Stimulated activated CD8-positive, alpha-beta memory T cell treated with anti-CD3 and anti-CD28 coated beads, Interleukin-12 subunit alpha, Interleukin-12 subunit beta, amount 100 ng/mL, for 1 hour (primary cell): ENCODE measurements around the gene VSTM2A.
"Not testable (repeated sequence)": the region's sequence is repeated elsewhere in the genome, so short reads cannot be mapped to it uniquely, and the experiment has no call there.

Experiments
- DNase-seq: peaks from one replicate; pipeline ENCODE4 v3.0.0-alpha.2; 2020; ENCODE audit warnings: low read depth

The VSTM2A gene

GRCh38 chr7:54541669-54542625 lies at the start of gene VSTM2A:
VSTM2A (plus strand) TSS chr7:54542375; CDS start chr7:54542731, 356 bp downstream.
- DNase-seq: no peak

- not testable (repeated sequence) for DNase-seq
Observed at GRCh38 chr7:54504531-54504930, 37.6 kb upstream of the VSTM2A start.

- DNase-seq: no peak
Observed at GRCh38 chr7:54529568-54529967, 12.6 kb upstream of the VSTM2A start.

GRCh38 chr7:54538122-54538521 lies 4.1 kb upstream of the VSTM2A start:
- DNase-seq: no peak

GRCh38 chr7:54543051-54543488 lies 895 bp downstream of the VSTM2A start:
- DNase-seq: no peak

- no peak for DNase-seq
Observed at GRCh38 chr7:54544149-54544526, 2.0 kb downstream of the VSTM2A start.

GRCh38 chr7:54544527-54545240 lies 2.5 kb downstream of the VSTM2A start:
- no peak for DNase-seq

GRCh38 chr7:54545241-54545563 lies 3.0 kb downstream of the VSTM2A start:
- DNase-seq: no peak

GRCh38 chr7:54546081-54546985 lies 4.2 kb downstream of the VSTM2A start:
- no peak for DNase-seq

- DNase-seq: no peak
Observed at GRCh38 chr7:54546986-54547314, 4.8 kb downstream of the VSTM2A start.

GRCh38 chr7:54550471-54550870 lies 8.3 kb downstream of the VSTM2A start:
- no peak for DNase-seq

GRCh38 chr7:54556121-54556520 lies 13.9 kb downstream of the VSTM2A start:
- DNase-seq: no peak

- no peak for DNase-seq
Observed at GRCh38 chr7:54559401-54559800, 17.2 kb downstream of the VSTM2A start.

GRCh38 chr7:54560198-54560597 lies 18.0 kb downstream of the VSTM2A start:
- DNase-seq: no peak

GRCh38 chr7:54560723-54561122 lies 18.5 kb downstream of the VSTM2A start:
- DNase-seq: no peak

- no peak for DNase-seq
Observed at GRCh38 chr7:54563329-54563916, 21.2 kb downstream of the VSTM2A start.

- no peak for DNase-seq
Observed at GRCh38 chr7:54565432-54565831, 23.3 kb downstream of the VSTM2A start.

GRCh38 chr7:54581511-54581910 lies 39.3 kb downstream of the VSTM2A start:
- no peak for DNase-seq

- no peak for DNase-seq
Observed at GRCh38 chr7:54591404-54592386, 49.5 kb downstream of the VSTM2A start.

- DNase-seq: no peak
Observed at GRCh38 chr7:54596747-54597146, 54.6 kb downstream of the VSTM2A start.

GRCh38 chr7:54615537-54615936 lies 73.4 kb downstream of the VSTM2A start:
- no peak for DNase-seq
